Measurements from ENCODE around the gene CSRP1.
A peak's percentile ranks its signal among the peaks of the same experiment; 100 is the strongest.
"Not testable (repeated sequence)": the region's sequence is repeated elsewhere in the genome, so short reads cannot be mapped to it uniquely, and the experiment has no call there.

The CSRP1 gene

DNA sequence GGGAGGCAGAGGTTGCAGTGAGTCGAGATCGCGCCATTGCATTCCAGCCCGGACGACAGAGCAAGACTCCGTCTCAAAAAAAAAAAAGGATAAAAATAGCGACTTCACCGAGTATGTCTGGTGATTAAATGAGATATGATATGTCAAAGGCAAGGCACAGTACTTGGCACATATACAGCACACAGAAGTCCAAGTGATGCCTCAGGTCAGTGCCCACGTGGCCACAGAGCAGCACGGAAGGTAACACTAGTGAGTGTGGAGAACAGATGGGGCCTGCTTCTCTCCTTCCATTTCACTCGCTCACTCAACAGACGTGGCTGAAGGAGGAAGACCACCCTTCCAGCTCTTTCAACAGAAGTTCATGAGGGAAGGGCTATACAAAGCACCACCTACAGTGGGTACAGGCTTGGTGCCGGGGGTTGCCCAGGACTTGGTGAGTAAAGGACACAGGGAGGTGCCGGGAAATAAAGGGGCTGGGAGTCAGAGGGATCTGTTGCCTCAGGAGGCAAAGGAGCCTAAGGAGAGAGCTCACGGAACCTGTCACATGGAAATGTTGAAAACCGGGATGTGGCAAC lies 8.9 kb downstream of the CSRP1 start:
- no peak for DNase-seq (ENCODE audit: low read depth, low spot score)

DNA sequence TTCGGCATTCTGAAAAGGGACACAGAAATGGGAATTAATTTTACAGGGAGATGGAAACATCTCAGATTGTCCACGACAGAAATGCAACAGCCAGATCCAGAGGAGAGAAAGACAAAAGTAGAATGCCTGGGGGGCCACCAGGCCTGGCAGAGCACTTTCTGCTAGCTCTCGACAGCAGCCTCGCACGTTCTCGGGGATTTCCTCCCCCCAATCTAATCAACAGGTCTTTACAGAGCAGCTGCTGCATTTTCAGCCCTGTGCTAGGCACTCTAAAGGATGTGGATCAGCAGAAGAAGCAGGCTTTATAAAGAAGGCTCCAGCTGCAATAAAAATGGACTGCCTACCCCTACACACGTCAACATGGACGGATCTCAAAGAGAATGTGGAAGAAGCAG lies 10.6 kb downstream of the CSRP1 start:
- no peak for DNase-seq (ENCODE audit: low read depth, low spot score)

DNA sequence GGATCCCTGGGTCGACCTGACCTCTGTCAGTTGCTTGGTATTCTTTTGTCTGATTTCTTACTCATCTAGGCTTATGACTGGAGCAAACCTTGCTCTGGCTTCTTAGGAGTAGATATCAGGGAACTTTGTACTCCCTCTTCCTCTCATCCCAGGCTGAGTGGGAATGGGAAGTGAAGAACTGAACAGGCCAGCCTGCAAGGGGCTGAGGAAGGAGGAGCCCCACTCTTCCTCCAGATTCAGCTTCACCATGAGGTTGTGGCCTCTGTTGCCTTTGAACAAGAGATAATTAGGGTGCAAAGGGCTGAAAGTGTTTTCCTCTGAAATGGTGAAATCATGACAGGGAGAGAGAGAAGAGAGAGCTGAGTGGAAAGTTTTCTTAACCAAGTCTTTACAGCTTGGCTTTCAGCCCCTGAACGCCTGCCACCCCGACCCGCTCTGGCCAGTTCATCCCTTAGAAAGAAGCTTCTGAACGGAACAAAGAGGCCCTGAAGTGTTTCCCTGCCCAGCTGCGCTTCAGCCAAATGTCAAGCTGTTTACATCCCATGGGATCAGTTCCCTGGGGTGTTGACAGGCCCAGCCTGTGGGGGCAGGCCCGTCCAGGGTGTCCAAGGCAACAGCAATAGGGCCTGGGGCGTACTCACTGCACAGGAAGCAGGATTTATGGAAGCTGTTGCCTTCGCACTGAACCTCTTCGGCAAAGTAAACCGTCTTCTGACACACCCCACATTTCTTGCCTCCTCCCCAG lies 11.2 kb downstream of the CSRP1 start:
- no peak for DNase-seq (ENCODE audit: low read depth, low spot score)

DNA sequence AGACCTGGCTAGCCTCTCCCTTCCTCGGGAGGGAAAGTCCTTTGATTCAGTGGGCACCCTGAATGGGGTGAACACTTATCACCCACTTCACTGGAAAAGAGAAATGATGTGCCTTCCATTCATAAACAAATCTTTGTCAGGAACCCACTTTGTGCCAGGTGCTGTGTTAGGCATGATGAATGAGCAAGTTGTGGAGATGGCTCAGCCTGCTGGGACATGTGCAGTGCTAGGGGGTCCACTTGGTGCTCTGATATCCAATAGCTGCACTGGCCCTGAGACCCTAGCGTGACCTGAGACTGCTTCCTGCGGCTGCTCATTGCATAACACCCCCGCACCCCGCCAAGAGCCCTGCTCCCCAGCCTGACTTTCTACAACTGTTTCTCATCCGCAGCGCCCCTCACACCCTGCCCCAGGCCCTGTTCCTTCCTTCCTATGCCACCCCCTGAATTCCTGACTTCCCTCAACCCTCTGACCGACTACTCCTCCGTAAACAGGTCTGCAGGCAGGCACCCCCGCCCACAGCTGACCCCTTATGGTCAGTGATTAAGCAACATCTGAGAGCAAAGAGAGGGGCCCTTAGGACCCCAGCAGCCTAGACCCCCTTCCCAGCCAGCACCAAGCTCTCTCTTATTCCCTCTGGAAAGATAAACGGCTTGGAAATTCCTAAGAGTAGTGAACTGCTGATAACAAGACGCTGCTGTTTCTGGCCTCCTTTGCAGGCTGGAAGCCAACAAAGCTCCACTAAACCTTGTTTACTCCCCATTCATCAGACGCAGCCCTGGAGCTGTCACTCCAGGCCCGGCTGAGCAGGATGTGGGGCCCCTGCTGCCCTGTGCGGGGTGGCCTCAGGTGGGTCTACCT lies 12.9 kb downstream of the CSRP1 start:
- no peak for DNase-seq (ENCODE audit: low read depth, low spot score)

DNA sequence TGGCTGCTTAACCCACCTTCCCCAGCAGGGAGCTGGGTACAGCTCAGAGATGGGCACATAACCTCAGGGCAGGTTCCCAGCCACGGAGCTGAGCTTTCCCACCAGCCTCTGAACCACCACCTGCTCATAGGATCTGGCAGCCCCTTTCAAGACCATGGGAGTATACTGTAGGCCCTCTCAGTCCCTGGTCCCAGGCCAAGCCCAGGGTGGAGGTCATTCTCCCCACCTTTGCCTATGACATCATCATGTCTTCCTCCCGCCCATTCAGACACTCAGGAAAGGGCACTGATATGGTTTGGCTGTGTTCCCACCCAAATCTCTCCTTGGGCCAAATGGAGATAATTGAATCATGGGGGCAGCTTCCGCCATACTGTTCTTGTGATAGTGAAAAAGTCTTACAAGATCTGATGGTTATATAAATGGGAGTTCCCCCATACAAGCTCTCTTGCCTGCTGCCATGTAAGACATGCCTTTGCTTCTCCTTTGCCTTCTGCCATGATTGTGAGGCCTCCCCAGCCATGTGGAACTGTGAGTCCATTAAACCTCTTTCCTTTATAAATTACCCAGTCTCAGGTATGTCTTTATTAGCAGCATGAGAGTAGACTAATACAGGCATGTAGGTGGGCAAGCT lies 13.8 kb downstream of the CSRP1 start:
- DNase-seq (ENCODE audit: low read depth, low spot score) = not testable (repeated sequence)

DNA sequence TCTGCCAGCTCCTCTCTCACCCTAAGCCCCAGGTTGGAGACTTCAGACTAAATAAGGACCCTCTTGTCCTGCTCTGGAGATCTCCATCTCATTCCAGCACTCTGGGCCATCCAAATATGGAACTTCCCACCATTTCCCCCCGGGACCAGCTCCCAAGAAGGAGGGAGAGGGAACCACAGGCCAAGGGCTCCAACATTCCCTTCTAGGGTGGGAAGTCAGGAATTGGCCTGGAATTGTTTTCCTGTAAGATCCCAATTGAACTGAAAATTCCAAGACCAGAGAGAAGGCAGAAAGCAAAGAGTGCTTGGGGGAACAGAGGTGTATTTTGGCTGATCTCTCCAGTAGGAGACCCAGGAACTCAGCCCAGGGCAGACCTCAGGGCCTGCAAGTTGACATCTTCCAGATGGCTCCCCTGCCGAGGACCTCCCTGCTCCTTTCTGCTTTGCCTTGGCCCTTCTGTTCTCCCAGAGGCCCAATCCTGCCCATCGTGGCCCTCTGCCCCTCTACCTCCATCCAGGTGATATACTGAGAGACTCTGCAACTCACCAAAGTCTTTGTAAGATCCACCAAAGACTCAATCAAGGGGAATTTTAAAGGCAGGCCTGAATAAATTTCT lies 14.9 kb downstream of the CSRP1 start:
- no peak for DNase-seq (ENCODE audit: low read depth, low spot score)

DNA sequence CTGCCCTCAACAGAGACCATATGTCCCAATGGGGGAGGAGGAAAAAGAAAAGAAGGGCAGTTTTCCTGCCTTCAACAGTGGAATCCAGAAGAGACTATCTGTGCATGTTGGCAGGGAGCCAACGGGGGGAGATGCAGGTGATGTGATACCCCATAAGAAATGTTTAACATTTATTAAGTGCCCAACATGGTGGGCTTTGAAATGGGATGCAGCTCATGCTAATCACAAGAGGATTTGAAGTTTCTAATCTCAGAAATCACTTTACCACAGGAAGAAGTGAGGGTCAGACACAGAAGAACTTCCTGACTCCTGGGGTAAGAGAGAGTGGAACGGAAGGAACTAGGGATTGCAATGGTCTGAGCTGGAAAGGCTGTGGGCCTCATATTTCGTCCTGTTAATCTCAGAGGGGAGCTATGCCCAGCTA lies 16.2 kb downstream of the CSRP1 start:
- DNase-seq (ENCODE audit: low read depth, low spot score) = no peak

DNA sequence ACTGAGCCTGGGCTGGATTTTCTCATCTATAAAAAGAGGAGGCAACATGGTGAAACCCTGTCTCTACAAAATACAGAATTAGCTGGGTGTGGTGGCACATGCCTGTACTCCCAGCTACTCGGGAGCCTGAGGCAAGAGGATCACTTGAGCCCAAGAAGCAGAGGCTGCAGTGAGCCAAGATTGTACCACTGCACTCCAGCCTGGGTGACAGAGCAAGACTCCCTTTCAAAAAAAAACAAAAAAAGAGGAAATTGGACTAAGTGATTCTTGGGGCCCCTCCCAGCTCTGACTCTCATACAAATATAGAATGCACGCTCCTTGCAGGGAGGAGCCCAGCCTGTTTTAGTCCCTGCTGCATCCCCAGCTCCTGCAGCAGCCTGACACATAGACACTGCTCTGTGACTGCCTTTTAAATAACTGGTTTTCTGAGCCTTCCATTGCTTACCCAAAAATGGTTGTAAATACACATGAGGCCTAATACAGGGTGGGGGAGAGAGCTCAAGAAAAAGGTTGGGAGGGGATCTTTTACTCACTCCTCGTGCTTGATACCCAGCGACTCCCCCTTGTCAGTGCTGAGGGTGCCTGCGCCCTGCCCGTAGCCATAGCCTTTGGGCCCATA lies 17.2 kb downstream of the CSRP1 start:
- DNase-seq (ENCODE audit: low read depth, low spot score) = no peak

DNA sequence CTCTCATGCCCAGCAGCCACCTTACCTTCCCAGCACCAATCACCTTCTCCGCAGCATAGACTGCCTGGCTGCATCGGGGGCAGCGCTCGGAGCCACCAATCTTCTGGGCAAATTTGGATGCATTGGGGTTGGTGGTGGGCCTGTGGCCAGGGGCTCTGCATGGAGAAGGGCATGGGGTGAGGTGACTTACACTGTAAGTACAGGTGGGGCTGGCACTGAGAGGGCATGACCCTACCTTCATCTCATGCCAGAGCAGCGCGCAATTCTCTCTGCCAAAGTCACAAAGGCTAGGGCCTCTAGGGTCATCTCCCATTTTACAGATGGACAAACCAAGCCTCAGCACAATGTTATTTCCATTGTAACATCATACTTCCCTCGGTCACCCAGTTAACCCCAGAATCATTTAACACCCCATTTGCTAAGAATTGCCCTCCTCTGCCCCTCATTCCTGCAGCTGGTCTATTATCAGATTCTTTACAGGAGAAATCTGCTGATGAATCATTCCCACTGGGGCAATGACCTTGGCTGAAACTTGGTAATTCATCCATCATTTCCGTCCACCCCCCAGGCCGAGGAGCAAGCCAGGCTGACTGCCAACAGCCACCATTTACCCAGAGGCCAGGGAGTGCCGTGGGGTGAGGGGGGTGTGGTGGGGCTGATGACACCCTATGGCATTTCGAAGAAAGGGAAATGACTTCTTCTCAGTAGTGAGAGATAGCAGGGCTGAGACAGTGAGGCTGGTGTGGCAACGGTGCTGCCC lies 17.9 kb downstream of the CSRP1 start:
- DNase-seq (ENCODE audit: low read depth, low spot score) = peak; percentile 66

DNA sequence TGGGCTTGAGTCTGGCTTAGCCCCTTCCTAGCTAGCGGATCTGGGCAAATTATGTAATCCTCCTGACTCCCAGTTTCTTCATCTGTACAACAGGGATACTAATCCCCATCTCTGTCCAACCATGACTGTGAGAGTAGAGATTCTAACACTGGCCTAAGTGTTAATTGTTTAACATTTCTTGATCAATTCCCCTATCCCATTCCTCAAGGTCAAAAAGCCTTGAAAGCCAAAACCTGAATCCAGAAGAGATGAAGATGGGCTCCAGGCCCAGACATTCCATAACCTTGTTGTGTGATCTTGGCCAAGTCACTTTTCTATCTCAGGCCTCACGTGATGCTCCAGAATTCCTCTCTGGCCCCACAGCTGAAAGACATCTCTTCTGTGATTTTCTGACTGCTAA lies 19.2 kb downstream of the CSRP1 start:
- DNase-seq (ENCODE audit: low read depth, low spot score) = no peak

DNA sequence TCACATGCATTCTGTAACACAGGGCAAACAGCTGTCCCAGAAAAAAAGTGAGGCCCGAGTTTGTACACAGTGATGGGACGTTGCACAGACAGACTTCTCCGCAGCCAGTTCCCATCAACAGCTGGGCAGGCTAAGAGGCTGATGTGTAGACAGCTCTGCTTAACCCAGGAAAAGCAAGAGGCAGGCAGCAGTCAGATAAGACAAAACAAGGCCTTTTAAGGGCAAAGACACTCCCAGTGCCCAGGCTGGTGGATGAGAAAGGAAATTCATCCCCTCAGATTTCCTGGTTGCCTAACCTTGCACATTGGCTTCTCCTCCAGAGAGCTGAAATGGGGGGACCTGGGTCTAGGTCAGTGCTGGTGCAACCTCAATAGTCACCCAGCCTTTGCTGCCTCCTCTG lies 20.7 kb downstream of the CSRP1 start:
- no peak for DNase-seq (ENCODE audit: low read depth, low spot score)

DNA sequence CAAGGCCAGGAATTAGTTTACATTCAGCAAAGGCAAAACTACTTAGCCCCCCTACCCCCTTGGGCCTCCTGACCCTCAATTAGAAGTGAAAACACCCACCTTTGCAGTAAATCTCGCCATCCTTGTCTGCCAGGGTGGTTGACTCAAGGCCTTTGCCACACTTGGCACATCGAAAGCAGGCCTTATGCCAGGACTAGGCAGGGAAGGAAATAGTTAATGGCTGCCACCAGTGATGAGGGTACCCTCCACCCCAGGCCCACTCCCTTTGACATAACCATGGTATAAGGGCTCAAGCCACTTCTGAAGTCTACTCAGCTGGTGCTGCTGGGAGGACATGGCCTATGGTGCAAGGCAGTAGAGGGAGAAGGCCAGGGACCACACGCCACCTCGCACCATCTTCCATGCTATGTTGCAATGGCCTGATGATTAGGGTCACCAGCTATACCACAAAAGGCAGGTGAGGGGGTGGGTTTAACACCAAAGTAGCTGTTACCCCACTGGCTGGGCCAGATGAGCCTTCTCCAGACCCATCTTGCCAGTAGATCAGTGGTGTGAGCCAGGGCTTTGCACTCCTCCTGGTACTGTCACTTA lies 21.6 kb downstream of the CSRP1 start:
- no peak for DNase-seq (ENCODE audit: low read depth, low spot score)

DNA sequence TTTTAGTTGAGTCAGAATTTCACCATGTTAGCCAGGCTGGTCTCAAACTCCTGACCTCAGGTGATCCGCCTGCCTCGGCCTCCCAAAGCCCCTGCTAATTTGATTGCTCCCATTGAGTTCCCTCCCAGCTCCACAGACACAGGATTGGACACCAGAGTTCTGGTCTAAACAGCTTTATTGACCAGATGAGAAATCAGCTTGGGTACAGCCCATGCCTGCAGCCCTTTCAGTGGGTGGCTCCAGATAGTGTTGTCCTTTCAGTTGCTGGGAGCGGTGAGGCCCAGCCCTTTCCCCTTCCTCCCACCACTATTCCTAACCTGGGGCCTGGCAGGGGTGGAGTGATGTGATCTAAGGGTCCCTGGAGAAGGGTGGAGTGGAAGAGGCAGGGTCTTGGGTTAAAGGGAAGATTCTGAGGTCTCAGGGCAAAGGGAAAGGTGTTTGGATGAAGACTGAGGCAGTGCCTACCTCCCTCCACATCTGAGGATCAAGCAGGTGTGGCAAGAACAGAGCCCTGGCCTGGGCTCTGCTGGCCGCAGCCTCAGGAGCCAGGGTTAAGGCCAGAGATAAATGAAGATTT lies 23.5 kb downstream of the CSRP1 start:
- no peak for DNase-seq (ENCODE audit: low read depth, low spot score)

DNA sequence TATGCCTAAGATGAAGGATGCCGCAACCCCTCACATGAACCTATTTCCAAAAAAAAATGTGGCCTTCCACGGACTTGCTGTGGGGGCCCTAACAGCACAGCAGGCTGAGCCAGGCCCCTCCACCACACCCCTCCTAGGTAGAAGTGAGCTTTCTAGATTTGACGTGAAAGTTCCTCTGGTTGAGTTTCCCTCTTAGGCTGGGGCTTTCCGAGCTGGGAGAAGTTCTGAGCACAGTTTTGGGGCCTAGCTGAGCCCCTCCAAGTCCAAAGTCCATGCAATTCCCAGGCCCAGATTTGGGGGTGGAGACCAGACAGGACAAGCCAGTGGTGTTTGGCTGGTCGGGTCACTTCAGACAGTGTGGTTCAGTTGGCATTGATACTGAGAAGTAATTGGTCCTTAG lies 24.2 kb downstream of the CSRP1 start:
- no peak for DNase-seq (ENCODE audit: low read depth, low spot score)

DNA sequence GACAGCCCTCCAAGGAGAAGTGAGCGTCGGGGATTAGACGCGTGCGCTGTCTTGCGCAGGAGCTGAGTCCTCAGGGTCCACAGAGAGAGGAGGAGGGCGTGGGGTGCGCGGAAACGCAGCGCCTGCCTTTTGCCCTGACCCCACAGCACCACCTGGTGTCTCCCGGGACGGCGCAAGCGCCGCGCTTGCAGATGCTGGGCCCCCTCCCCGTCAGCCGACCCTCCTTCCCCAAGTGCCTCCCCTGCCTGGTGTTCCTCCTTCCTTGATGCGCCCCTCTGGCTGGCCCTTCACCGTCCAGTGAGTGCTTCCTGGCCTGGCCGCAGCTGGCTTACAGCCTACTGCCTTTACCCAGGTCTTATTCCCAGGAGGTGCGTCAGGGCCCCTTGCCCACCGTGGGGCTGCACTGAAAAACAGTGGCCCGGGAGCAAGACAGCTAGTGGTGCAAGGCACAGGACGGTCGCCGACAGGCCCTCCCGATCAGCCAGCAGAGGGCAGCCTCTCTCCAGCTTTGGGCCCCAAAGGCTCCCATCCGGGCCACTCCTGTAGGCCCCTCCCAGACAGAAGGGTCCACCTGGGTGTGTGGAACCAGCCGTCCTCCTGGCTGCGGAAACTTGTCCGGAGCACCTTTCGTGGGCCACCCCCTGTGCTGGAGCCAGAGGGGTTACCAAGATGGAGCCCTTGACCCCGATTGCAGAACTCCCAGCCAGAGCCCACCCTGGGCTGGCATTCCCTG lies 25.0 kb downstream of the CSRP1 start:
- no peak for DNase-seq (ENCODE audit: low read depth, low spot score)

DNA sequence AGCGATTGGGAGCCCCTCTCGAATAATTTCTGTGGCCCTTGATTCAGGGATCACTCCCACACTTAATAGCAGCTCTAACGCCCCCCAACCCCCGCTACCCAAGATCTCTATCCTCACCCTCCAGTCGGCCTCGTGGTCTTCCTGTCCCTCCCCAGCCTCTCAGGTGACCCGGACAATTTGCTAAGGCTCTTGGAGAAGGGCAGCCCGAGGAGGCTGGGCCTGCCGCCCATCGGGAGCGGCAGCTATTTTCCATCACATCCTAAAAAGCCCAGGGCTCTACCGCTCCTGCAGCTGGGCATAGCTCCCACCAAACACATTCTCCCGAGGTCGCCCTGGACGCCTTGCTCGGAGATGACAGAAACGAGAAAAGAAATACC lies 25.9 kb downstream of the CSRP1 start:
- DNase-seq (ENCODE audit: low read depth, low spot score) = no peak

DNA sequence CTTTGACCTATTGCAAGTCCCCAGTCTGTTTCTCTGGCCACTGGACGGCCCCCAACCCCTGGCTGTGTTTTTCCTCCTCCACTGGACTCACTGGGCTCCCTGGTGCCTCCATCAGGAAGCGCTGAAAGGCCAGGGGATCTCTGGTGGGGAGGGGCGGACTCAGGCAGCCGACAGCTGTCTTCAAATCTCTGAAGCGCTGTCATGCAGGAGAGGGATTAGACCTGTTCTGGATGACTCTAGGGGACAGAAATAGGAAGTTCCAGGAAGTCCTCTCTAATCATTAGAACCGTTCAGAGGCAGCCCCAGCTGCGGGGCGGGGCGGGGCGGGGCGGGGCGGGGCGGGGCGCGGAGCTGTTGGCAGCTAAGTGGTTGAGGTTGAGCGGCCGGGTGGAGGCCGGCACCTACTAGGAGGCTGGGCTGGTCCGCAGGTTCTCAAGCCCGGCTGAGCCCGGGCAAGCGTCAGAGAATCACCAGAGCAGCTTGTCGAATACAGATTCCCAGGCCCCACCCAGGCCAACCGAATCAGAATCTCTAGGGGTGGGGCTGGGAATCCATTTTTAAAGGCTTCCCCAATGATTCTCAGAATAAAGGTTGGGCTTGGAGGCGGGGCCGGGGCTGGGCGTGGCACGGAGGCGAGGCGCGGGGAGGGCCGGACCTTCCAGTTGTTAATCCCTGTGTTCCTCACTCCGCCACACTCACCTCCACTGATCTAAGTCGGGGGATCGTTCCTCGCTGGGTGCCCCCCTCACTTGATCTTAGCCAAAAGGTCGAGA lies 26.5 kb downstream of the CSRP1 start:
- DNase-seq (ENCODE audit: low read depth, low spot score) = no peak

DNA sequence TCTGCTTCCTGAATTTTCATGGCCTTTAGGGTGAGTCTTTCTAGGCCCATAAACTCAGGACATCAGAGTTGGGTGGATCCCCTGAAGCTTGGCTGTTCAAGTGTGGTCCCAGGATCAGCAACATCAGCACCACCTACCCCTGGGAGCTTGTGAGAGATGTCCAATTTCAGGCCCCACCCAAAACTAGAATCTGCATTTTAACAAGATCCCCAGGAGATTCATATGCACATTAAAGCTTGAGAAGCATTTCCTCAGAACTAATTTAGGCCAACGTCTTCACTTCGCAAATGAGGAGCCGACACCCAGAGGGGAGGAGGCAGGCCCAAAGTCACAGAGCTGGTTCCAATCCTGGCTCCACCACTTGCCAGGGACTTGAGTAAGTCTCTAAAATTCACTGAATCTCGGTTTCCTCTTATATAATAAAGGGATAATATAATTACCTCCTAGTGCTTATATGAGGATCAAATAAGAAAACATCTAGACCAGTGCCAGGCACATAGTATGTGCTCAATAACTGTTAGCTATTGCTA lies 27.7 kb downstream of the CSRP1 start:
- DNase-seq (ENCODE audit: low read depth, low spot score) = no peak
